ENCODE measurements around the gene TRIM34. TPM values are rescaled to one million over a fixed set of nuclear protein-coding genes. Genes with fewer than 3 reads are reported as not detected.
"Not testable (repeated sequence)": the region's sequence is repeated elsewhere in the genome, so short reads cannot be mapped to it uniquely, and the experiment has no call there.

TRIM34 gene, protein sequence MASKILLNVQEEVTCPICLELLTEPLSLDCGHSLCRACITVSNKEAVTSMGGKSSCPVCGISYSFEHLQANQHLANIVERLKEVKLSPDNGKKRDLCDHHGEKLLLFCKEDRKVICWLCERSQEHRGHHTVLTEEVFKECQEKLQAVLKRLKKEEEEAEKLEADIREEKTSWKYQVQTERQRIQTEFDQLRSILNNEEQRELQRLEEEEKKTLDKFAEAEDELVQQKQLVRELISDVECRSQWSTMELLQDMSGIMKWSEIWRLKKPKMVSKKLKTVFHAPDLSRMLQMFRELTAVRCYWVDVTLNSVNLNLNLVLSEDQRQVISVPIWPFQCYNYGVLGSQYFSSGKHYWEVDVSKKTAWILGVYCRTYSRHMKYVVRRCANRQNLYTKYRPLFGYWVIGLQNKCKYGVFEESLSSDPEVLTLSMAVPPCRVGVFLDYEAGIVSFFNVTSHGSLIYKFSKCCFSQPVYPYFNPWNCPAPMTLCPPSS
- total RNA-seq = 1 to 10 TPM; 6.7 to 7.1 TPM

DNA sequence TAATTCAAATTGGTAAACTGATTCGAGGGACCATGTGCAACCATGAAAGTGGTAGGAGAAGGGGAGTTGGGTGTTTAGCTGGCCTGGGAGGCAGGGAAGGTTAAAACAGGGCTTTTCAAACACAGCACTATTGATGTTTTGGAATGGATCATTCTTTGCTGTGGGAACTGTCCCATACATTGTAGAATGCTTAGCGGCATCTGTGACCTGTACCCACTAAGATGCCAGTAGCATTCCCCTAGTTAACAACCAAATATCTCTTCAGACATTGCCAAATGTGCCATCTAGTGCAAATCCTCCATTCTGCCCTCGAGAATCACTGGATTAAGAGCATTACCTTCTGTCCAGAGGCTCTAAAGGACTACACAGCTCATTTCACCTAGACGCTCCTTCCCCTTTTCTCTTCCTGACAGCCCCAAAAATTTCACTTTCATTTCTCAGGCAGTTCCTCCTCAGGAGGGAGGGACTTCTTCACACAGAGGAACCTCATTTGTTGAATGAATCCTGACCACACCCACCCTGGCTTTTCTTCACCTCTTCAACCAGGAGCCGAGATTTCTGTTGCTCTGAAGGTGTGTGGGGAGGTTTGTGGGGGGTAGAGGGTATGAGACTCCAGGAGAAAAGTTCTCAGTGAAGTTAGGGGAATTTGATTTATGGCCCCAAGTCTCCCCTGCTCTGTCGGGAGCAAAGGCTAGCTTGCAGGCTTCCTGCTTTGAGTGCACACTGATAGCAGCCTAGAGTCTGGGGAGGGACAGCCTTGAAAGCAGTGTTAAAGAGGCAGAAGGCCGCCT lies at the start of gene TRIM34:
TRIM34 (plus strand) TSS at position 513 of the 791 bp plus-strand sequence. CDS start 7,331 bp downstream, outside the sequence.
- Mint-ChIP-seq H3K36me3 (ENCODE audit: low read depth) (no peaks in the 10 kb centered on the region), H3K27me3 (no peaks in the 10 kb centered on the region), H3K4me1 (peaks cover 21% of the 10 kb centered on the region), H3K9me3 (no peaks in the 10 kb centered on the region), H3K27ac (peak within 1 kb of the TSS; percentile 88), H3K4me3 (peak within 1 kb of the TSS; percentile 90)
- ATAC-seq (replicated peaks) = peak; percentile 99

DNA sequence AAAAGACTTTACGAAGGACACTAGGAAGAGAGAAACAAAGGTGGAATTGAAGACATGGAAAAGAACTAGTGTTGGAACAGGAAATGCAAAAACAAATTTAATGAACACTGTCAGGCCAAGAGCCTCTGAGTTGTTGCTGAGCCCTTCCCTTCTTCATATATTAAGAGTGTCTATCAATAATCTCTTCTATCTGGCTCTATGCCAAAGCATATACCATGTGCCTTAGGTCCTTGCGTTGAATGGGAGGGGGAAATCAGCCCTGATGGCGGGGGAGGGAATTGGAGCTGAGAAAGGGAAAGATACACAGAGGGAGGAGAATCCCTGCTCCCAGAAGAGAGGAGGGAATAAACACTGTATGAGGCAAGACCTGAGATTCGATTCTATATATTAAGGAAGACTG lies 49.6 kb upstream of the TRIM34 start:
- Mint-ChIP-seq H3K4me3 (no peak overlapping the region), H3K27me3 (peaks cover 3% of the 10 kb centered on the region)

DNA sequence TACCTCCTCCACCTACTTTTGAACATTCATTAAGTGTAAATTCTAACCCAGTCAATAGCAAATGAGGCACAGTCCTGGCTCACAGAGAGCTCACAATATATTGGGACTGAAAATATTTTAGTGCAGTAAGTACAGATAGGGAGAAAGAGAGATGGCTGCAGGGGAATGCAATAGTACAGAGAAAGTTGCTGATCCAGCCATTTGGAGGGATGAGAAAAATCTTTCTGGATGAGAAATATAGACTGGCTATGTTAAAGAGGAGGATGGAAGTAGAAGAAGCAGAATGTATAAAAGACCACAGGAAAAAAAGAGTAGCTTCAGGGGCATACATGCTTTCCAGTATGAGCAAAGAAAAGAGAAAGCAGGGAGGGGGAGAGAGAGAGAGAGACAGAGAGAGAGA lies 47.7 kb upstream of the TRIM34 start:
- Mint-ChIP-seq H3K4me3 (no peak overlapping the region), H3K9me3 (no peaks in the 10 kb centered on the region), H3K27ac (no peak overlapping the region), H3K27me3 (no peaks in the 10 kb centered on the region), H3K36me3 (ENCODE audit: low read depth) (no peaks in the 10 kb centered on the region), H3K4me1 (no peaks in the 10 kb centered on the region)
- ATAC-seq (replicated peaks) = no peak

More for the DNA sequence above, 49.6 kb upstream of the TRIM34 start:
- Mint-ChIP-seq H3K27ac (no peak overlapping the region), H3K4me1 (no peaks in the 10 kb centered on the region), H3K36me3 (ENCODE audit: low read depth) (no peaks in the 10 kb centered on the region), H3K9me3 (no peaks in the 10 kb centered on the region)
- no peak for ATAC-seq (replicated peaks)

DNA sequence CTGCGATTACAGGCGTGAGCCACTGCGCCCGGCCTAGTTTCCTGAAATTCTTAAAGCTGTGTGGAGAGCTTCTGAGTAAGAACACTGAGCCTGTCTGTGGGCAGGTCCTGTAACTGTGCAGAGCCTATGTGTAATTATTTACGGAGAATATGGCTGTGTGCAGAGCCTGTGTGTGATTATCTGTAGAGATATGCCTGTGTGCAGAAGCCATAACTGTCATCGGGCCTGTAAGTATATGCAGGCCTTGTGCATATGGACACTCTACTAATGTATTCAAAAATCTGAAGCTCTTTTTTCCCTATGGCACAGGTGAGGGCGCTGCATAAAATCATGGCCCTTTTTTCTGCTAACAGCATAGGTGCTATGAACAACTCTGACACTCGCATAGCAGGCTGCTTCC lies 44.2 kb upstream of the TRIM34 start, which contains the start of gene OR52B6:
OR52B6 (plus strand) TSS at position 301 of the 400 bp plus-strand sequence; CDS start at position 301, 0 bp downstream.
- no peak within 1 kb of the TSS for H3K27ac Mint-ChIP-seq
- ATAC-seq (replicated peaks) = no peak
- no peaks in the 10 kb centered on the region for H3K4me1 Mint-ChIP-seq
- no peaks in the 10 kb centered on the region for H3K36me3 Mint-ChIP-seq (ENCODE audit: low read depth)
- no peak within 1 kb of the TSS for H3K4me3 Mint-ChIP-seq
- no peaks in the 10 kb centered on the region for H3K27me3 Mint-ChIP-seq
- no peaks in the 10 kb centered on the region for H3K9me3 Mint-ChIP-seq

DNA sequence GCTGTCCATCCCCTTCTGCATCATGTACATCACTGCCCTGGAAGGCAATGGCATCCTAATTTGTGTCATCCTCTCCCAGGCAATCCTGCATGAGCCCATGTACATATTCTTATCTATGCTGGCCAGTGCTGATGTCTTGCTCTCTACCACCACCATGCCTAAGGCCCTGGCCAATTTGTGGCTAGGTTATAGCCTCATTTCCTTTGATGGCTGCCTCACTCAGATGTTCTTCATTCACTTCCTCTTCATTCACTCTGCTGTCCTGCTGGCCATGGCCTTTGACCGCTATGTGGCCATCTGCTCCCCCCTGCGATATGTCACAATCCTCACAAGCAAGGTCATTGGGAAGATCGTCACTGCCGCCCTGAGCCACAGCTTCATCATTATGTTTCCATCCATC lies 43.8 kb upstream of the TRIM34 start:
- no peak overlapping the region for H3K4me3 Mint-ChIP-seq

DNA sequence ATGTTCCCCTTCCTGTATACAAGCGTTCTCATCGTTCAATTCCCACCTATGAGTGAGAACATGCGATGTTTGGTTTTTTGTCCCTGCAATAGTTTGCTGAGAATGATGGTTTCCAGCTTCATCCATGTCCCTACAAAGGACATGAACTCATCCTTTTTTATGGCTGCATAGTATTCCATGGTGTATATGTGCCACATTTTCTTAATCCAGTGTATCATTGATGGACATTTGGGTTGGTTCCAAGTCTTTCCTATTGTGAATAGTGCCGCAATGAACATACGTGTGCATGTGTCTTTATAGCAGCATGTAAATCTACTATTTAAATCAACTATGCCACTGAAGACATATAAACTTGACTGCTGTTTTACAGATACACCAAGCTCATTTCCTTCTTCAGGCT lies 40.3 kb upstream of the TRIM34 start:
- H3K9me3 Mint-ChIP-seq; H3K27me3 Mint-ChIP-seq; ATAC-seq (replicated peaks); H3K27ac Mint-ChIP-seq; H3K4me1 Mint-ChIP-seq; H3K36me3 Mint-ChIP-seq (ENCODE audit: low read depth); H3K4me3 Mint-ChIP-seq: not testable (repeated sequence)

More for the DNA sequence above, 43.8 kb upstream of the TRIM34 start:
- no peak overlapping the region for H3K27ac Mint-ChIP-seq
- no peaks in the 10 kb centered on the region for H3K4me1 Mint-ChIP-seq
- no peaks in the 10 kb centered on the region for H3K27me3 Mint-ChIP-seq
- H3K9me3 Mint-ChIP-seq = no peaks in the 10 kb centered on the region
- ATAC-seq (replicated peaks) = no peak
- H3K36me3 Mint-ChIP-seq (ENCODE audit: low read depth) = no peaks in the 10 kb centered on the region

DNA sequence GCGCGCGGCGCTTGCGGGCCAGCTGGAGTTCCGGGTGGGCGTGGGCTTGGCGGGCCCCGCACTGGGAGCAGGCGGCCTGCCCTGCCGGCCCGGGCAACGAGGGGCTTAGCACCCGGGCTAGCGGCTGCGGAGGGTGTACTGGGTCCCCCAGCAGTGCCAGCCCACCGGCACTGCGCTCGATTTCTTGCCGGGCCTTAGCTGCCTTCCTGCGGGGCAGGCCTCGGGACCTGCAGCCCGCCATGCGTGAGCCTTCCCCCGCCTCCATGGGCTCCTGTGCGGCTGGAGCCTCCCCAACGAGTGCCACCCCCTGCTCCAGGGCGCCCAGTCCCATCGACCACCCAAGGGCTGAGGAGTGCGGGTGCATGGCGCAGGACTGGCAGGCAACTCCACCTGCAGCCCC lies 34.9 kb upstream of the TRIM34 start:
- not testable (repeated sequence) for H3K4me1 Mint-ChIP-seq; H3K27ac Mint-ChIP-seq; H3K27me3 Mint-ChIP-seq; H3K9me3 Mint-ChIP-seq; H3K36me3 Mint-ChIP-seq (ENCODE audit: low read depth); H3K4me3 Mint-ChIP-seq; ATAC-seq (replicated peaks)

DNA sequence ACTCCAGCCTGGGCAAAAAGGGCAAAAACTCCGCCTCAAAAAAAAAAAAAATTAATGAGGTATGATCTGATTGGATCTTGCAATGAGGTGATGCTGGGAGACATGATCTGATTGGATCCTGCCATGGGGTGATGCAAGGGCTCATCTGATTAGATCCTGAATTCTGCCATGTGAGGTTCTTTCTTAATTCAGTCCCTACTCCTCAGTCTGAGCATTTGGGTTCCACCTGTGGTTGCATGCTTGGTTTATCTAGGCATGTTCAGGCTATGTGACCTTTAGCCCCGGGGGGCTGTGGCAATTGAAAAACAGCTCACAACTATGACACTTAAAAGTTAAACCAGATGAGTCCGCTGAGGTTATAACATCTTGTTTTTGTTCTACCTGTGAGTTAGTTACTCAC lies 33.2 kb upstream of the TRIM34 start:
- peaks cover 1% of the 10 kb centered on the region for H3K4me1 Mint-ChIP-seq
- H3K9me3 Mint-ChIP-seq = no peaks in the 10 kb centered on the region
- no peak overlapping the region for H3K27ac Mint-ChIP-seq
- peaks cover 5% of the 10 kb centered on the region for H3K27me3 Mint-ChIP-seq
- no peak for ATAC-seq (replicated peaks)
- no peaks in the 10 kb centered on the region for H3K36me3 Mint-ChIP-seq (ENCODE audit: low read depth)
- H3K4me3 Mint-ChIP-seq = no peak overlapping the region

DNA sequence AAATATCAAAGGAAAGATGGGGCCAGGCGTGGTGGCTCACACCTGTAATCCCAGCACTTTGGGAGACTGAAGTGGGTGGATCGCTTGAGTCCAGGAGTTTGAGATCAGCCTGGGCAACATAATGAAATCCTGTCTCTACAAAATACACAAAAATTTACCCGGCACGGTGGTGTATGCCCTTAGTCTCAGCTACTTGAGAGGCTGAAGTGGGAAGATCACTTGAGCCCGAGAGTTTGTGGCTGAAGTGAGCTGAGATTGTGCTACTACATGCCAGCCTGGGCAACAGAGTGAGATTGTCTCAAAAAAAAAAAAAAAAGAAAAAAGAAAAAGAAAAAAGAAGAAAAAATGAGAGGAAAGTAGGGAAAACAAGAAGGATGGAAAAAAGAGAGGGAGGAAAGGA lies 32.2 kb upstream of the TRIM34 start:
- no peak overlapping the region for H3K27ac Mint-ChIP-seq

DNA sequence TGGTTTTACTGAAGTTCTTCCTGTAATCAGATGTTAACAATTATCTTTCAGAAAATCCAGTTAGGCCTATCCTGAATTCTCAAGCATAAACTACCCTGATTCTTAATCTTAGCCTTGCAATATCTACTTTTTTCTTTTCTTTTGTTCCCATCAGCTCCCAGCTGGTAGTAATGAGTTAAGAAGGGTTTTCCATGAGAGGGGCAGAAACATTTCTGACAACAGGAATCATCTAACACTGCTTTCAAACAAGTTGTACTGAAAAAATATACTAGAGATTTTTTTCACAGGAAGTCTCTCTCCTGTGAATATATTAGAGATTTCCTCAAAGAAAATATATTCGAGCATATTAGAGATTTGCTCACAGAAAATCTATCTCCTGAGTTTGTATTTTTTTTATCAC lies 31.7 kb upstream of the TRIM34 start:
- Mint-ChIP-seq H3K27me3 (peaks cover 15% of the 10 kb centered on the region), H3K27ac (no peak overlapping the region), H3K36me3 (ENCODE audit: low read depth) (no peaks in the 10 kb centered on the region), H3K9me3 (no peaks in the 10 kb centered on the region), H3K4me3 (no peak overlapping the region), H3K4me1 (peaks cover 6% of the 10 kb centered on the region)
- no peak for ATAC-seq (replicated peaks)

More for the DNA sequence above, 32.2 kb upstream of the TRIM34 start:
- H3K4me1 Mint-ChIP-seq = peaks cover 6% of the 10 kb centered on the region
- H3K9me3 Mint-ChIP-seq = no peaks in the 10 kb centered on the region
- no peak for ATAC-seq (replicated peaks)
- H3K36me3 Mint-ChIP-seq (ENCODE audit: low read depth) = no peaks in the 10 kb centered on the region
- H3K27me3 Mint-ChIP-seq = peaks cover 14% of the 10 kb centered on the region
- no peak overlapping the region for H3K4me3 Mint-ChIP-seq

DNA sequence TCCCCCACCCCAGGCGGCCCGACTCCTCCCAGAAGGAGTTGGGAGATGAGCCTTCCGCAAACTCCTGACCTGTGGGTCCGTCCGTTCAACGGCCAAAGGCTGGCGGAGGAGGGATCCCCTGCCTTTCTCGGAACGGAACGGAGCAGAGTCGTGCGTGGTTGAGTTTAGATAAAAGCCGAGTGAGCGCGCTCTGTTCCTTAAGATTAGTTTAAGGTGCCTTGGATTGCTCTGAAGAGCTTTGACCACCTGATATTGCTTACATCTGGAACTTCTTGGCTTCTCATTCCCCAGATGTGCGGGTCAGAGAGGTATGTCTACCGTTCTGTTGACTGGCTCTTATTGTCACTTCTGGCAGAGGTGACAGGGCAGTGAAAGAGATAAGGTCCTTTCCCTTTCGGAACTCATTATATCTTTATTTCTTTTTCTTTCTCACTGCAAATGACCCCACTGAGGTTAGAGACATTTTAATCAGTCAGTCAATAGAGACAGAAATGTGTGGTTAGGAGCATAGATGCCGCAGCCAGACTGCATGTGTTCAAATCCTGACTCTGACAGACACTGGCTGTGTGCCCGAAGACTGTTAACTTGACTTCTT lies 28.1 kb upstream of the TRIM34 start, which contains the start of gene TRIM6:
TRIM6 (plus strand) TSS at position 31 of the 595 bp plus-strand sequence; CDS start at position 292, 261 bp downstream.
- Mint-ChIP-seq H3K9me3 (no peaks in the 10 kb centered on the region), H3K4me1 (peaks cover 6% of the 10 kb centered on the region), H3K27ac (no peak within 1 kb of the TSS), H3K4me3 (peak within 1 kb of the TSS; percentile 66), H3K27me3 (peaks cover 15% of the 10 kb centered on the region), H3K36me3 (ENCODE audit: low read depth) (no peaks in the 10 kb centered on the region)
- peak; percentile 34 for ATAC-seq (replicated peaks)

DNA sequence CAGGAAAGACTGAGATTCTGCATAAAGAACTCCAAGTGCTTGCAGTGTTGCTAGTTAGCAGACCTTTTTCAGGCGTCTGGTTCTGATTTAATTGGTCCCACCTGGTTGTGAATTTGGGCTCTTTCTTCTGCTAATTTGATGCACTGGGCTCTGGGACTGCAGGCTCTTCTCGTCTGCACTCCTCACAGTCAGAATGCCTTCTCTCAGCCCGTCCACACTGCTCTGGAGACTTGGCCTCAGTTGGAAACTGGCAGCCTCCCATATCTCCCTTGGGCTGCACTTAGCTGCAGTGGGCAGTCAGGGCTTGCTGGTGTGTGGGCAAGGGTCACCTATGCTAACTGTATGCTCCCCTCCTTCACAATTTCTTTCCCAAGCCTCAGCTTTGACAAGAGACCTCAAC lies 26.8 kb upstream of the TRIM34 start:
- peaks cover 15% of the 10 kb centered on the region for H3K27me3 Mint-ChIP-seq
- ATAC-seq (replicated peaks) = no peak
- no peak overlapping the region for H3K27ac Mint-ChIP-seq

DNA sequence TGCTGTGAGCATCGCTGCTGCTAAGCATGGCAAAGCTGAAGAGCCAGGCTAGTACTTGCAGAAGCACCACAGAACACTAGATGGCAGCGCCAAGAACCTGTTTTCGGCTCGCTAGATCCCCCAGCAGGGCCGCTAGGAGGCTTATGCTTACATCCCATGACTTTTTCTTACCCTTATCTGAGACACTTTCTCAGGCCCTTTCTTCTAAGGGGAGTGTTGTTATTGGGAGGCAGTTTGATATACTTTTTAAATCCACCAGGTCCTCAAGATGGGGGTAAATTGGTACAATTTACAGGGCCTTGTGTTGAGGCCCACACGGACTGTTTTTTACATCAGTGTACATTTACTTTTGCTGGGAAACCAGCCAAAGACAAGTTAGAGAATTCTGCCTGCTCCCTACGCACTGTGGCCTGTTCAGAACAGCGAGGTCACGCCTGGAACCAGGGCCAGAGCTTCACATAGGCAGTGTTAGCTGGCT lies 24.4 kb upstream of the TRIM34 start:
- Mint-ChIP-seq H3K27me3 (peaks cover 11% of the 10 kb centered on the region), H3K36me3 (ENCODE audit: low read depth) (no peaks in the 10 kb centered on the region), H3K4me3 (no peak overlapping the region), H3K4me1 (peaks cover 6% of the 10 kb centered on the region), H3K9me3 (no peaks in the 10 kb centered on the region), H3K27ac (no peak overlapping the region)
- peak; percentile 83 for ATAC-seq (replicated peaks)

More for the DNA sequence above, 26.8 kb upstream of the TRIM34 start:
- no peaks in the 10 kb centered on the region for H3K9me3 Mint-ChIP-seq
- H3K36me3 Mint-ChIP-seq (ENCODE audit: low read depth) = no peaks in the 10 kb centered on the region
- no peak overlapping the region for H3K4me3 Mint-ChIP-seq
- peaks cover 6% of the 10 kb centered on the region for H3K4me1 Mint-ChIP-seq

DNA sequence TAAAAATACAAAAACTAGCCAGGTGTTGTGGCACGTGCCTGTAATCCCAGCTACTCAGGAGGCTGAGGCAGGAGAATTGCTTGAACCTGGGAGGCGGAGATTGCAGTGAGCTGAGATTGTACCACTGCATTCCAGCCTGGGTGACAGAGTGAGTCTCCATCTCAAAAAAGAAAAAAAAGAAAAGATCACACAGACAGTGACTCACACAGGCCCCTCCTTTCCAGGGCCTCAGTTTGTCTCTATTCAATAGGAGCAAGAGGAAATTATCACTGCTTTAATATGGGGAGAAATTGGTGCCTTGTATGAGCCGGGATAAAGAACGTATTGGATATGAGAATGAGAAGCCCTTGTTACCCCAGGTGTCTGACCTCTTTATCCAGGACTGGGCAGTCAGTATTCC lies 22.0 kb upstream of the TRIM34 start:
- not testable (repeated sequence) for H3K4me1 Mint-ChIP-seq; H3K27me3 Mint-ChIP-seq; H3K9me3 Mint-ChIP-seq; H3K4me3 Mint-ChIP-seq; H3K36me3 Mint-ChIP-seq (ENCODE audit: low read depth); H3K27ac Mint-ChIP-seq; ATAC-seq (replicated peaks)

Measured in activated T-helper 17 cell treated with anti-CD3 and anti-CD28 coated beads, Interleukin-2, amount 50 U/mL, for 72 hours (primary cell).